IMR-90 (cell line): Measurements from ENCODE around the gene STMN3. TPM values are rescaled to one million over a fixed set of nuclear protein-coding genes. Genes with fewer than 3 reads are reported as not detected.

ENCODE experiments used
- ATAC-seq: fragments of 200-7000 bp; cut with Tn5 transposase; 2 replicates; pipeline ENCODE4 v1.9.1; 2020; ENCODE audit warnings: low read depth, mild to moderate bottlenecking, moderate library complexity
- BruUV-seq: library from RNA; stranded (reverse); fragments of 400-500 nt; replicated peaks from 2 replicates; lab custom pipeline; 2021; lab: Mats Ljungman, UMichigan
- CTCF ChIA-PET: fragments of 300-600 bp; formaldehyde crosslinking; extraction: SDS; loops from one replicate; lab custom pipeline; 2021; ENCODE audit warnings: antibody characterized with exemption; lab: Yijun Ruan, JAX
- POLR2A ChIA-PET: fragments of 300-600 bp; sonication (Branson Sonifier 250); formaldehyde crosslinking; loops from one replicate; lab custom pipeline; 2022; ENCODE audit warnings: antibody characterized with exemption; ENCODE audit not compliant: unreplicated experiment; lab: Charles Lee
- DNase-seq: peaks from one replicate; pipeline ENCODE4 v3.0.0; 2013
- H2AFZ ChIP-seq: replicated peaks from 2 replicates; pipeline ENCODE3; 2013; ENCODE audit warnings: low read length, mild to moderate bottlenecking; ENCODE audit not compliant: poor library complexity
- H2AK5ac ChIP-seq: 2 replicates; pipeline ENCODE4 v1.6.1; 2013; ENCODE audit warnings: low read depth, low read length, inconsistent platforms
- H2AK9ac ChIP-seq: replicated peaks from 2 replicates; pipeline ENCODE3; 2013; ENCODE audit warnings: mild to moderate bottlenecking, low read depth, low read length, moderate library complexity; ENCODE audit not compliant: poor library complexity
- H2BK120ac ChIP-seq: 2 replicates; pipeline ENCODE4 v1.6.1; 2013; ENCODE audit warnings: low read depth, low read length, inconsistent platforms
- H2BK15ac ChIP-seq: 3 replicates; pipeline ENCODE4 v1.6.1; 2013; ENCODE audit warnings: low read depth, low read length, inconsistent platforms
- H2BK20ac ChIP-seq: 2 replicates; pipeline ENCODE4 v1.6.1; 2013; ENCODE audit warnings: low read depth, mild to moderate bottlenecking, inconsistent platforms, low read length, moderate library complexity
- H2BK5ac ChIP-seq: 2 replicates; pipeline ENCODE4 v1.6.1; 2013; ENCODE audit warnings: mild to moderate bottlenecking, low read depth, low read length, inconsistent platforms; ENCODE audit not compliant: poor library complexity, severe bottlenecking
- H3K14ac ChIP-seq: replicated peaks from 2 replicates; pipeline ENCODE4 v1.6.1; 2013; ENCODE audit warnings: low read depth, low read length, inconsistent platforms
- H3K18ac ChIP-seq: 2 replicates; pipeline ENCODE4 v1.6.1; 2013; ENCODE audit warnings: low read depth, low read length, control low read depth
- H3K23ac ChIP-seq: 2 replicates; pipeline ENCODE4 v1.6.1; 2013; ENCODE audit warnings: low read depth, low read length, inconsistent platforms
- H3K27ac ChIP-seq: 2 replicates; pipeline ENCODE4 v1.5.1; 2013; ENCODE audit warnings: mild to moderate bottlenecking, control low read depth, low read length; ENCODE audit not compliant: insufficient read depth
- H3K27me3 ChIP-seq: 2 replicates; pipeline ENCODE4 v1.6.1; 2013; ENCODE audit warnings: low read length; ENCODE audit not compliant: control insufficient read depth, insufficient read depth
- H3K36me3 ChIP-seq: 2 replicates; pipeline ENCODE4 v1.6.1; 2013; ENCODE audit warnings: low read length, mixed read lengths; ENCODE audit not compliant: control insufficient read depth, insufficient read depth
- H3K4ac ChIP-seq: 2 replicates; pipeline ENCODE4 v1.6.1; 2013; ENCODE audit warnings: low read depth, low read length, inconsistent platforms
- H3K4me1 ChIP-seq: 2 replicates; pipeline ENCODE4 v1.6.1; 2013; ENCODE audit warnings: low read length, mixed read lengths; ENCODE audit not compliant: control insufficient read depth, insufficient read depth
- H3K4me2 ChIP-seq: 2 replicates; pipeline ENCODE4 v1.6.1; 2013; ENCODE audit warnings: low read depth, mild to moderate bottlenecking, control low read depth, low read length, moderate library complexity
- H3K4me3 ChIP-seq: 2 replicates; pipeline ENCODE4 v1.5.1; 2013; ENCODE audit warnings: low read depth, mild to moderate bottlenecking, control low read depth, low read length, moderate library complexity; ENCODE audit not compliant: insufficient read depth
- H3K56ac ChIP-seq: 2 replicates; pipeline ENCODE4 v1.6.1; 2013; ENCODE audit warnings: low read length, inconsistent platforms; ENCODE audit not compliant: insufficient read depth; ENCODE audit errors: extremely low read depth
- H3K79me1 ChIP-seq, 2 experiments: 2 replicates each; pipeline ENCODE4 v1.6.1; 2013; ENCODE audit warnings: low read length in 2 of 2, inconsistent platforms in 1 of 2, low read depth in 1 of 2
- H3K9ac ChIP-seq: 2 replicates; pipeline ENCODE4 v1.6.1; 2013; ENCODE audit warnings: low read depth, low read length, control low read depth
- H3K9me1 ChIP-seq: 2 replicates; pipeline ENCODE4 v1.6.1; 2013; ENCODE audit warnings: low read length, inconsistent platforms; ENCODE audit not compliant: insufficient read depth
- H3K9me3 ChIP-seq: 2 replicates; pipeline ENCODE4 v1.6.1; 2013; ENCODE audit warnings: low read length; ENCODE audit not compliant: control insufficient read depth, insufficient read depth
- H4K20me1 ChIP-seq: 2 replicates; pipeline ENCODE4 v1.6.1; 2013; ENCODE audit warnings: low read length, inconsistent platforms; ENCODE audit not compliant: insufficient read depth
- H4K5ac ChIP-seq: 2 replicates; pipeline ENCODE4 v1.6.1; 2013; ENCODE audit warnings: mild to moderate bottlenecking, low read depth, low read length, control low read depth
- H4K8ac ChIP-seq, 2 experiments: 2 replicates each; pipeline ENCODE4 v1.6.1; 2013; ENCODE audit warnings: low read depth in 2 of 2, low read length in 2 of 2, control low read depth in 1 of 2, inconsistent platforms in 1 of 2
- H4K91ac ChIP-seq: 2 replicates; pipeline ENCODE4 v1.6.1; 2013; ENCODE audit warnings: low read depth, low read length, inconsistent platforms; ENCODE audit not compliant: insufficient read depth
- BHLHE40 ChIP-seq: fragments of 150-350 bp; IDR thresholded peaks from 2 replicates; pipeline ENCODE4 v1.6.1; 2016; ENCODE audit warnings: mild to moderate bottlenecking, low read depth, low read length
- CEBPB ChIP-seq: IDR thresholded peaks from 2 replicates; pipeline ENCODE4 v1.6.1; 2012; ENCODE audit warnings: low read depth, low read length, improper control_type of control experiment
- CHD1 ChIP-seq: IDR thresholded peaks from 2 replicates; pipeline ENCODE4 v1.6.1; 2012; ENCODE audit warnings: low read depth, low read length, improper control_type of control experiment
- ELK1 ChIP-seq: fragments of 150-350 bp; IDR thresholded peaks from 2 replicates; pipeline ENCODE4 v1.6.1; 2016; ENCODE audit warnings: low read depth, mild to moderate bottlenecking, low read length, moderate library complexity, borderline replicate concordance
- FOS ChIP-seq: fragments of 150-350 bp; IDR thresholded peaks from 2 replicates; pipeline ENCODE4 v1.6.1; 2016; ENCODE audit warnings: low read depth, low read length
- MAFK ChIP-seq: IDR thresholded peaks from 2 replicates; pipeline ENCODE4 v1.6.1; 2012; ENCODE audit warnings: low read depth, low read length, improper control_type of control experiment
- MAZ ChIP-seq: IDR thresholded peaks from 2 replicates; pipeline ENCODE4 v1.6.1; 2012; ENCODE audit warnings: low read depth, mild to moderate bottlenecking, low read length, improper control_type of control experiment, moderate library complexity, borderline replicate concordance
- MXI1 ChIP-seq: IDR thresholded peaks from 2 replicates; pipeline ENCODE4 v1.6.1; 2012; ENCODE audit warnings: low read depth, mild to moderate bottlenecking, low read length, moderate library complexity, borderline replicate concordance
- NFE2L2 ChIP-seq: fragments of 150-350 bp; IDR thresholded peaks from 2 replicates; pipeline ENCODE4 v1.6.1; 2016; ENCODE audit warnings: low read depth, mild to moderate bottlenecking, low read length
- POLR2A ChIP-seq: IDR thresholded peaks from 2 replicates; pipeline ENCODE4 v1.6.1; 2012; ENCODE audit warnings: mild to moderate bottlenecking, low read depth, low read length
- RAD21 ChIP-seq: IDR thresholded peaks from 2 replicates; pipeline ENCODE4 v1.6.1; 2012; ENCODE audit warnings: low read length, improper control_type of control experiment
- RCOR1 ChIP-seq: IDR thresholded peaks from 2 replicates; pipeline ENCODE4 v1.6.1; 2012; ENCODE audit warnings: mild to moderate bottlenecking, low read length, improper control_type of control experiment; ENCODE audit not compliant: insufficient replicate concordance
- SMC3 ChIP-seq: fragments of 150-350 bp; IDR thresholded peaks from 2 replicates; pipeline ENCODE4 v1.6.1; 2016; ENCODE audit warnings: low read depth, mild to moderate bottlenecking, antibody characterized with exemption, low read length, moderate library complexity
- USF2 ChIP-seq: fragments of 150-350 bp; IDR thresholded peaks from 2 replicates; pipeline ENCODE4 v1.6.1; 2017; ENCODE audit warnings: mild to moderate bottlenecking, antibody characterized with exemption, low read length, low read depth
- WGBS, 2 experiments: methylation state at CpG; one replicate each; pipeline versions ENCODE4 v1.1.5 to v1.1.7; 2013; ENCODE audit warnings: missing lambda C conversion rate in 2 of 2; ENCODE audit not compliant: insufficient read length in 1 of 2; ENCODE audit errors: extremely low coverage in 2 of 2; 5-methylcytosine and 5-hydroxymethylcytosine counted together
- dilution Hi-C: fragments of 300-500 bp; cut with HindIII; formaldehyde crosslinking; loops from one replicate; pipeline ENCODE4 v1.14.3; 2018; ENCODE audit warnings: low sequenced_read_pairs; ENCODE audit not compliant: unreplicated experiment
- in situ Hi-C: fragments of 300-500 bp; cut with MboI; formaldehyde crosslinking; loops from 3 replicates; pipeline ENCODE4 v1.14.3; 2019; ENCODE audit warnings: low sequenced_read_pairs, inconsistent platforms, mixed read lengths
- intact Hi-C: fragments of 100-400 bp; cut with micrococcal nuclease; formaldehyde crosslinking; loops from 2 replicates; pipeline ENCODE4 v1.10.0; 2022
- polyA plus RNA-seq, 3 experiments: library from polyadenylated mRNA; depleted of rRNA; stranded (reverse); fragments of >200 nt; gene quantifications; 2 replicates each; pipeline ENCODE4 v1.2.3, GENCODE V29; 2012; ENCODE audit warnings: low replicate concordance in 1 of 3
- total RNA-seq: library from RNA; depleted of rRNA; stranded (reverse); fragments of >200 nt; gene quantifications from 2 replicates; pipeline ENCODE4 v1.2.3, GENCODE V29; 2012
- TF ChIP-seq, protein P1 (sequence below): conservative IDR thresholded peaks from 2 replicates; pipeline ENCODE4 v1.5.1; 2012; ENCODE audit warnings: mild to moderate bottlenecking, low read depth, low read length, improper control_type of control experiment

STMN3 gene
- total and polyA plus RNA-seq, 2 of the 4 experiments (the other 2 are of a cell fraction) = 20.3 to 62.3 TPM

GRCh38 chr20:63678667-63679465, 25.6 kb upstream of the STMN3 start:
- Histone ChIP-seq H2BK5ac (no peak overlapping the region), H3K9ac (no peak overlapping the region), H3K4ac (no peak overlapping the region), H3K27ac (no peak overlapping the region), H3K23ac (no peak overlapping the region), H3K56ac (no peak overlapping the region), H2BK20ac (no peak overlapping the region), H4K91ac (no peak overlapping the region), H4K5ac (no peak overlapping the region), H3K9me1 (peaks cover 13% of the 10 kb centered on the region), H3K27me3 (no peaks in the 10 kb centered on the region), H3K14ac (no peak overlapping the region), H4K8ac (no peak overlapping the region), H2AFZ (no peak overlapping the region), H3K36me3 (peaks cover 43% of the 10 kb centered on the region), H3K18ac (no peak overlapping the region), H2AK9ac (no peak overlapping the region), H3K4me1 (peaks cover 16% of the 10 kb centered on the region), H3K79me1 (peaks cover 8 to 22% of the 10 kb centered on the region in 2 experiments), H2BK15ac (no peak overlapping the region), H4K20me1 (no peaks in the 10 kb centered on the region), H3K4me3 (no peak overlapping the region), H3K4me2 (no peak overlapping the region), H2BK120ac (no peak overlapping the region), H2AK5ac (no peak overlapping the region), H3K9me3 (no peaks in the 10 kb centered on the region)
- intact Hi-C loops = no loop called here
- ChIA-PET POLR2A (no interaction called here), CTCF (no interaction called here)
- DNase-seq = no peak
- no peak for ATAC-seq
- WGBS, 2 experiments = 97% methylated on average over 15 of the region's 38 CpGs; no CpG with 5 or more reads in 1 of the 2 experiments
- no TSS peak for BruUV-seq
- in situ Hi-C loops = no loop called here
- dilution Hi-C loops = no loop called here
- TF ChIP-seq USF2 (no peak), NFE2L2 (no peak), CEBPB (no peak), FOS (no peak), ELK1 (no peak), MAFK (no peak), MXI1 (no peak), CHD1 (no peak), RCOR1 (no peak), RAD21 (no peak), BHLHE40 (no peak), SMC3 (no peak), POLR2A (no peak), MAZ (no peak)
- TF ChIP-seq, protein P1, sequence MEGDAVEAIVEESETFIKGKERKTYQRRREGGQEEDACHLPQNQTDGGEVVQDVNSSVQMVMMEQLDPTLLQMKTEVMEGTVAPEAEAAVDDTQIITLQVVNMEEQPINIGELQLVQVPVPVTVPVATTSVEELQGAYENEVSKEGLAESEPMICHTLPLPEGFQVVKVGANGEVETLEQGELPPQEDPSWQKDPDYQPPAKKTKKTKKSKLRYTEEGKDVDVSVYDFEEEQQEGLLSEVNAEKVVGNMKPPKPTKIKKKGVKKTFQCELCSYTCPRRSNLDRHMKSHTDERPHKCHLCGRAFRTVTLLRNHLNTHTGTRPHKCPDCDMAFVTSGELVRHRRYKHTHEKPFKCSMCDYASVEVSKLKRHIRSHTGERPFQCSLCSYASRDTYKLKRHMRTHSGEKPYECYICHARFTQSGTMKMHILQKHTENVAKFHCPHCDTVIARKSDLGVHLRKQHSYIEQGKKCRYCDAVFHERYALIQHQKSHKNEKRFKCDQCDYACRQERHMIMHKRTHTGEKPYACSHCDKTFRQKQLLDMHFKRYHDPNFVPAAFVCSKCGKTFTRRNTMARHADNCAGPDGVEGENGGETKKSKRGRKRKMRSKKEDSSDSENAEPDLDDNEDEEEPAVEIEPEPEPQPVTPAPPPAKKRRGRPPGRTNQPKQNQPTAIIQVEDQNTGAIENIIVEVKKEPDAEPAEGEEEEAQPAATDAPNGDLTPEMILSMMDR = no peak
